ENCODE measurements around the gene MIPOL1.
A peak's percentile ranks its signal among the peaks of the same experiment; 100 is the strongest.
"Not testable (repeated sequence)": the region's sequence is repeated elsewhere in the genome, so short reads cannot be mapped to it uniquely, and the experiment has no call there.

The MIPOL1 gene

GRCh38 chr14:37197421-37198272 lies at the start of gene MIPOL1:
TSS of gene MIPOL1 (plus strand) at chr14:37197937. CDS start at chr14:37247889, 49,952 bp downstream.
- DNase-seq = peak; percentile 84

GRCh38 chr14:37150414-37150813 lies 47.3 kb upstream of the MIPOL1 start:
- peak; percentile 74 for DNase-seq

GRCh38 chr14:37153005-37153404 lies 44.7 kb upstream of the MIPOL1 start:
- no peak for DNase-seq

GRCh38 chr14:37153483-37153882 lies 44.3 kb upstream of the MIPOL1 start:
- peak; percentile 33 for DNase-seq

- no peak for DNase-seq
These were observed 39.8 kb upstream of the MIPOL1 start for GRCh38 chr14:37157987-37158386.

GRCh38 chr14:37162307-37162706 lies 35.4 kb upstream of the MIPOL1 start:
- DNase-seq = not testable (repeated sequence)

GRCh38 chr14:37165794-37166193 lies 31.9 kb upstream of the MIPOL1 start:
- DNase-seq = no peak

GRCh38 chr14:37167151-37168047 lies 30.3 kb upstream of the MIPOL1 start:
- DNase-seq = peak; percentile 74

GRCh38 chr14:37168721-37169120 lies 29.0 kb upstream of the MIPOL1 start:
- peak; percentile 99 for DNase-seq

- no peak for DNase-seq
These were observed 27.5 kb upstream of the MIPOL1 start for GRCh38 chr14:37170237-37170636.

- DNase-seq = peak; percentile 40
These were observed 26.7 kb upstream of the MIPOL1 start for GRCh38 chr14:37170993-37171392.

GRCh38 chr14:37171678-37172023 lies 26.1 kb upstream of the MIPOL1 start:
- no peak for DNase-seq

GRCh38 chr14:37172024-37172869 lies 25.5 kb upstream of the MIPOL1 start, which contains the start of gene SLC25A21:
TSS of gene SLC25A21 (minus strand) at chr14:37172606.
- peak; percentile 97 for DNase-seq

GRCh38 chr14:37172936-37173614 lies 24.7 kb upstream of the MIPOL1 start:
- peak; percentile 73 for DNase-seq

- DNase-seq = no peak
These were observed 17.7 kb upstream of the MIPOL1 start for GRCh38 chr14:37179896-37180502.

GRCh38 chr14:37180886-37181285 lies 16.9 kb upstream of the MIPOL1 start:
- DNase-seq = not testable (repeated sequence)

GRCh38 chr14:37181441-37181840 lies 16.3 kb upstream of the MIPOL1 start:
- no peak for DNase-seq

GRCh38 chr14:37184520-37184919 lies 13.2 kb upstream of the MIPOL1 start:
- not testable (repeated sequence) for DNase-seq

GRCh38 chr14:37185670-37186069 lies 12.1 kb upstream of the MIPOL1 start:
- DNase-seq = no peak

- DNase-seq = no peak
These were observed 10.9 kb upstream of the MIPOL1 start for GRCh38 chr14:37186865-37187264.

GRCh38 chr14:37187294-37187693 lies 10.4 kb upstream of the MIPOL1 start:
- no peak for DNase-seq

Data from hematopoietic multipotent progenitor cell treated with erythropoietin and hydrocortisone succinate and interleukin-3 and kit ligand, for 8 days (in vitro differentiated cells).